GM18526 (cell line): ENCODE data around the gene TNIP3.

ENCODE experiments used
- POLR2A ChIP-seq: IDR thresholded peaks from 3 replicates; pipeline ENCODE4 v1.6.1; 2011; ENCODE audit not compliant: insufficient read length; ENCODE audit errors: extremely low read depth

The TNIP3 gene

DNA sequence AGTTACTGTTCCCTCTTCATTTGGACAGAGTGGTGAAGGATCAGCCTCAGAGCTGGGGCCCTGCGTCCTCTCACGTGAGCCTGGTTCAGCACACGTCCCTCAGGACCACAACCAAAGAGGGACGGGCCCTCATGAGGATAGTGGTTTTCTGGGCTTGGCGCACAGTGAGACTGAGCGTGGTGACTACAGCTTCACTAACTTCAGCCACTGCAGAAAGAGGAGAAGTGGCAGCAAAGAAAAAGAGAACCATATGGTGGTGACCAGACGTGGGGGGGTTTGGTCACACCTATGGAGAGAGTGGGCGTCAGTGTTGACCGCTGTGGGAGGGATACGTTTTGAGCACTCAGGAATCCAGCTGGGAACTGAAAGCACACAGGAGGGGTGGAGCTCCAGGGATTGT, 21.8 kb upstream of the TNIP3 start:
- TF ChIP-seq POLR2A: no peak

DNA sequence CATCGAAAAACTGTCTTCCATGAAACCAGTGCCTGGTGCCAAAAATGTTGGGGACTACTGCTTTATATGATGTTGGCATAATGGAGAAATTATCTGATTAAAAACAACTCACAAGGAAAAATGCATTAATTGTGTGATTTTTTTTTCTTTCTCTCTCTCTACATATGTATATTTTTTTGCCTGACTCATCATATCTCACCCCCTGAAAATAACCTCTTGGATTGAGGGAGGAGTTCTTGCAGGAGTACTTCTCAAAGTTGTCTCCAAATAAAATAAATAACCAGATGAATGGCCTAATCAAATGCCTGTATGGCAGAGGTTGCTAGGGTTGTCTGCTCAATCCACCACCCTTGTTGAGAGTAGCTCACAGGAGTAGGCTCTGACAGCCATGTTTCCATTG, 19.9 kb upstream of the TNIP3 start:
- TF ChIP-seq POLR2A: no peak

DNA sequence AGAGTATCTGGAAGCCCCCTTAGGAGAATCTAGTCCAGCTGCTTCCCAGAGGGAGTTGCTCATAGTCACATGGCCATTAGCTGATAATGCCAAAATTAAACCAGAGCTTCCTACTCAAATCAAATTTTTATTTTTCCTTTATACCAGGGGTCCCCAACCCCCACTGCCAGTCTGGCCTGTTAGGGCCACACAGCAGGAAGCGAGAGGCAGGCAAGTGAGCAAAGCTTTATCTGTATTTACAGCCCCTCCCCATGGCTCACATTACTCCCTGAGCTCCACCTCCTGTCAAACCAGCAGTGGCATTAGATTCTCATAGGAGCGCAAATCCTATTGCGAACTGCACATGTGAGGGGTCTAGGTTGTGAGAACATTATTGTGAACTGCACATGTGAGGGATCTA, 19.2 kb upstream of the TNIP3 start:
- no peak for TF ChIP-seq POLR2A

DNA sequence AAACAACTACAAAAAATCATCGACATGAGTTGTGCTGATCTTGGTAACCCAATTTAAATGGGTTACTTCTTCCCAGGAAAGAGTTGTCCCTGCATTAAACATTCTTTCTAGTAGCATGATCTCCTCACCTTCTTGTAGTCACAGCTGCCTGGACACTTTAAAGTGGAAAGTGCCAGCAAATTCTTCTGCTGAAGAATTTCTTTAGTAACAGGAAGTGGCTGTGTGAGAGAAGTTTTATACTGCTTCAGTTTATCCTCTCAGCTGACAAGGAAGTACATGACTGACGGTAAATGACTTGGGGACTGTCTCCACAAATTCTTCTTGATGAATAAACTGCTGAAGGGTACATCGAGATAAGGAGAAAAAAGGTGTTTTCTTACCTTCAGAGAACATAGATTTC, 18.2 kb upstream of the TNIP3 start:
- TF ChIP-seq POLR2A: no peak

DNA sequence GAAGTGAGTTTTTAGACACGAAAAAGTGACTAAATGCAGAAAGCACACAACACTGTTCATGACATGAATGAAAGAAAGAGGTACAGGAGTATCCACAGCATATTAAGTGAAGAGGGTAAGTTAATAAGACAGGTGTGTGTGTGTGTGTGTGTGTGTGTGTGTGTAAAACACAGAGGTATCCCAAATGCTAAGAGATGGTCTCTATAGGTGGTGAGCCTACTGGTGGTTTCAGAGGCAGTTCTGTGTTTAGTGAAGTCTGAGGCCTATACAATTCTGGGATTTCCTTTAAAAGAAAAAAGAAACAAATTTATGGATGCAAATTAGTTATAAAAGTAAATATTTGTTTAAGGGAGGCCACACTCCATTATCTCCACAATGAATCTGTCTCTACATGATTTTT, 17.4 kb upstream of the TNIP3 start:
- no peak for TF ChIP-seq POLR2A

DNA sequence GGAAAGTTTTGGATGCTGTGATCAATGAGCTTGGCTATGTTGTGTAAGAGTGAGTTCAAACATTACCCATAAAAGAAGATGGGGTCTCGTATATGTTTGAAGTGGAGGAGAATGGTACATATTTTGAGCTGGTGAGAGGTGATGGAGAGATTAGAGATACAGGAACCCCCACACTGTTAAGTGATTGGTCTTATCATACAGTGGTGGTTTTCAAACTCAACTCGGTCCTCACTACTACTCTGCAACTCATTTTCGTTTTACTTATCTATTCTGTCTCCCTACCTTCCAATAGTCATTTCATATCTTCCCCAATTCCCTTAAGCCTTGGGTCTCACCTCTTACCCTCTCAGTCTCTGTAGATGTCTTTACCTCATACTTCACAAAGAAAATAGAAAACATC, 16.4 kb upstream of the TNIP3 start:
- no peak for TF ChIP-seq POLR2A

DNA sequence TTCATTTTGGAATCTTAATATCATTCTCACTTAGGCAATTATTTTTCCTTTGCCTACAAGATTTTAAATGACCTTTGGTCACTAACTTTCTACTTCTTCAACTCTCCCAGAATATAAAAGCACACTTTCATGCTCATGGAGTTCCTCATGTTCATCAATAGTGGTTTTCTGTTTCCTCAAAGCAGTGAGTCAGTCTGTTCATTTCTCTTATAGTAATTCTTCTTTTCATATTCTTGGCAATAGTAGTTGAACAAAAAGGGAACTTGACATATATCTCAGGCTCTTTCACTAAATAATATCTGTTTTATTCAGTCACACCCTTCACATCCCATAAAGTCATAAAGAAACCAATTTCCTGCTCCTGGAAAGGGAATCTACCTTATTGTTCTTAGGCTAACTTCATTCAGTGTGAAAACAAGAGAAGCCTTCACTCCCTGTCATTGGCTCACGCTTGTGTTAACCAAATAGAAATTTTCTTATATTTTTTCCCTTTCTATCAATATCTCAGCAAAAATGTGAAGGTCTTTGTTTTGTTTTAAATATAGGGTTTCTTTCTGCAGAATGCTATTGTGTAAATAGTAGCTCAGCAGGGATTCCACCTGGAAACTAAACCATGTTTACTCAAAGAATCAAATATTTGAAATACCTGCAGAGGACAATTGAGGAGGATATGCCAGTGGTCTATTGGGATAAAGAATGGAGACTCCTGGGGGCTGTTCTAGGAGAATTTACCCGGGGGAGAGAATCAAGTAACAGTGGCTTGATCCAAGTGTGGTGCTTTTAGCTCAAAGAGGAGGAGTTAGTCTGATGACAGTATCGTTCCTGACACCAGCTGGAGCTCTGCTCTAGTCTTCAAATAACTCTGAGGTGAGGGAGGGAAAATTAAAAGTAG, 13.4 kb upstream of the TNIP3 start:
- TF ChIP-seq POLR2A: no peak

DNA sequence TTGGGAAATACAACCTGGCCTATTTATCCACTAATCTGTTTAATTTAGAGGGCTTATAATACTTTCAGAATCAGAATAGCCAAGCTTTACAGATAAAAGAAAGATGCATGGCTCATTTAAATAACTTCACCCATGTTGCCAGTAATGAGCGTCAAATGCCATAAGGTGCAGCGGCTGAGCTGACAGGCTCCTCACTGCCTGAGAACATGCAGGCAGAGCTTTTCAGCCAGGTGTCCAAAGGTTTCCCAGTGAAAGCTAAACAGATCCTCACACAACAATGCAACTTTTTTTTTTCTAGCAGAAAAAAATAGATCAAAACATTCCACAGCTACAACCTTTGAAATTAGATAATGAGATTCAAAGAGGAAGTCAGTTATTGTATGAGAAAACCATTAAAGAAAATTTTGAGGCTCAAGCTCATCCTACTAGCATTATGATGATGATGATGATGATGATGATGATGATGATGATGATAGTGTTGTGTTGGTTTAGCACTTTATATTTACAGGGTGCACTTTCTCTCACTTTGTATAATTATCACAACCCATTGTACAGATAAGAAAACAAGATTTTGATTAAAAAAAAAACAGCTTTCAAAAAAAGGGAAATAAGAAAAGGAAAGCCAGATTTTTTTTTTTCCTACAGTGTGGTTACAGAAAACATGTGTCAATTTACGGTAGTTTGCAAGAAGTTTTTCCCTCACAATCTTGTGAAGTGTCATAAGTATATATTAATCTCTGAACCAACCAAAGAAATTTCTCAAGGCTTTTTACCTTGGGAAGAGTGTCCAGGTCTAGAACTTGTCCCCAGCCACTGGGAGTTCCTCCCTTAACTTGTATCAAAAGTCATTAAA, 12.2 kb upstream of the TNIP3 start:
- TF ChIP-seq POLR2A: no peak

DNA sequence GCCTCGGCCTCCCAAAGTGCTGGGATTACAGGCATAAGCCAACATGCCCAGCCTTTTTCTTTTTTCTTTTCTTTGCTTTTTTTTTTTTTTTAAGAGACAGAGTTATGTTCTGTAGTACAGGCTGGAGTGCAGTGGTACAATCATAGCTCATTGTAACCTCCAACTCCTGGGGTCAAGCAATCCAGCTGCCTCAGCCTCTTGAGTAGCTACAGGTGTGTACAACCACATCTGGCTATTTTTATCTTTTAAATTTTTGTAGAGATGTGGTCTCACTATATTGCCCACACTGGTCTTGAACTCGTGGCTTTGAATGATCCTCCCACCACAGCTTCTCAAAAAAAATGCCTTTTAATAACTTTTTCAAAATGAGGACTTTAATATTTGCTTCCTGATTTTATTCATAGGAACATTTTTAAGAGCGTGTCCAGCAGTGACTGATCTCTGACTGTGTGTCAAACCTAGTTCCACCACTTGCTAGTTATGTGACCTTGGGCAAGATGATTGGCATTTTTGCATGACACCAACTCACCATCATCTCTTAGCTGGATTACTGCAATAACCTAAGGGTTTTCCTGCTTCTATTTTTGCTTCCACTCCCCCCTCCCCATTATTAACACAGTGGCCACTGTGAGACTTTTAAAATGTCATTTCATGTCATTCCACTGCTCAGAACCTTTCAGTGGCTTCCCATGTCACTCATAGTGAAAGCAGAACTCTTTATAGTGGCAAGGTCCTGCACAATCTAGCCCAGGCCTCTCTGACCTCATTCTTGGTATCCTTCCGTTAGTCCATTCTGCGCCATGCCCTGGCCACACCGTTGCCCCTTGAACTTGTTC, 4.5 kb upstream of the TNIP3 start:
- TF ChIP-seq POLR2A: no peak

DNA sequence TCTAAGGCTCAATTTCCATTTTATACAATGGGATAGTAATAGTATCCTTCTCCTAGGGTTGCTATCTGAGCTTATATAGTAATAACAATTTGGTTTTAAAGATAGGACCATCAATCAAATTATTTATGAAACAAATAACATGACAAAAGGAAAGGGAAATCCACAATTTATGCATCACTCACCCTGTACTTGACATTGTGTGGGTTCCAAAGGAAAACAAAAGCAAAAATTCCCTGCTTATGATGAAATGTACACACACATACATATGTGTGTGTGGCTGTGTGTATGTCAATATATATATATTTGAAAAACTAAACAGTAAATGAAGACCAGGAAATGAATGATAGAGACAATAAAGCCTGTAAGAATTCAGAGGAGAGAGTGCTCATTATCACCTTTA, 2.9 kb upstream of the TNIP3 start:
- no peak for TF ChIP-seq POLR2A

DNA sequence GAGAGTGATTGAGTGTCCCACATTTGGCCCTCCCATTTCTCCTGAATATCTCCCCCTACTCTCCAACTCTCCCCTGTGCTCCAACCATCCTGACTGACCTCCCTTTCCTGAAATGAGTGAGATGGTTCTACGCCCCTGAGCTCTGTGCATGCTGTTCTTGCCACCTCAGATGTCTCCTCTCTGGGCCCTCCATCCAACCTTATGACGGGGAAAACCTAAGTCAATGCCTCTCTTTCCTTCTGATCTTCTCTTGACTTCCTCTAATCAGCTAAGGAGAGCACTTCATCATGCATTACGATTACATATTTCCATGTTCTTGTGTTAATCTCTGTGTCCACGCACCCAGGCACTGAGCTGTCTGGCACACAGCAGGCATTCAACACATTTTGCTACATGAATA, 1.1 kb upstream of the TNIP3 start:
- TF ChIP-seq POLR2A: no peak

DNA sequence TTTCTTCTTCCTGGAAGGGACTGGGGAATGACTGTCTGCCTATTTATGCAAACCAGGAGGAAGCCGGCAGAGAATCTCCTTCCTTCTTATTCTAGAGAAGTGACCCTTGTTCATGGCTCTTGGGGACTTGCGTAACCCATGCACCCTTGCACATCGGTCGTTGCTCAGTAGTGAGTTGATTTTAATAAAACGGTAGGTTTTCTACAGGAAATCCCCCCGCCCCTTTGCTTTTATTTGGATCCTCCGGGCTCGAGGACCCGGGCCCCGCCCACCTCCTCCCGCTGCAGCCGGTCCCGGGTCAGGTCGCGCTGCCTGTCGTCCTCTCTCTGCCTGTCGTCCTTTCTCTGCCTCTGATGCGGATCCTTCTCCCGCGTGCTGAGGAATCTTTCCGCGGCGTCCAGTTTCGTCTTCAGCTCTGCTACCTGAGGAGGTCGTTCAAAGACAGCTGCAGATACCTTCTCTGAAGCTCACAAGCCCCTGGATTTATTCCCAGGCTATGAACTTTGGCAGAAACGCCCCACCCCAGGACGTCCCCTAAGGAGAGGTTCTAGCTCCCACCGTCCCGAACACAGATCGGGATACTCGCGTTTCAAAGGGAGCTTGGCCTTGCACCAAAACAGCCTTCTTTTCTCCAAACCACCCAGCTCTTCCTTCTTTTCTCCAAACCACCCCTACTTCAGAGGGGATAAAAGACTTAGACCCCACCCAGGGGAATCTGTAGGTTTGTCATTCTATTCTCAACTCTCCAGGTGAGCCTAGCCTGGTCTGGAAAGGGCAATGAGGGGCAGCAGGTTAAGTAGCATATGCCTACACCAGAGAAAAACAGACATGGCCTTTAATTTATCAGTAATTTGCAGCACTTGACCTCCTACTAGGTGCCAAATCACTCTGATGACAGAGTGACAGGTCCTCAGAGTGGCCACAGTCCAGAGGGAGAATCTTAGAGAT, 7.0 kb downstream of the TNIP3 start:
- TF ChIP-seq POLR2A: no peak

DNA sequence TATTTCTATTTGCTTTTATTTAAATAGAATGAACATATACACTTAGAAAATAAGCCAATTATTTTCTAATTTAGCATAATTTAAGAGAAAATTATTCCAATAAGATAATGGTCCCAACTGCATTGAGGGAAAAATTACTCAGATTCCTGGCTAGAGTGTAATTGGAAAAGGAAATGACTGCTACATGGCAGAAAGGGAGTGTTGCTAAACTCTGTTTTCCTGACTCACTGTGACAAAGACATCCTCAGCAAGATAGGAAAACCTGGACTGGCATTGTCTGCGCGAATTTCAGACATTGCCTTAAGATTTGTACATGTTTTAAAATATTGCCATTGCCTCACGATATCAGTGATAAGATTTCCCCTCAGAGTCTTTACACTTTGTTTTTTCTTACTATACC, 8.2 kb downstream of the TNIP3 start:
- no peak for TF ChIP-seq POLR2A

DNA sequence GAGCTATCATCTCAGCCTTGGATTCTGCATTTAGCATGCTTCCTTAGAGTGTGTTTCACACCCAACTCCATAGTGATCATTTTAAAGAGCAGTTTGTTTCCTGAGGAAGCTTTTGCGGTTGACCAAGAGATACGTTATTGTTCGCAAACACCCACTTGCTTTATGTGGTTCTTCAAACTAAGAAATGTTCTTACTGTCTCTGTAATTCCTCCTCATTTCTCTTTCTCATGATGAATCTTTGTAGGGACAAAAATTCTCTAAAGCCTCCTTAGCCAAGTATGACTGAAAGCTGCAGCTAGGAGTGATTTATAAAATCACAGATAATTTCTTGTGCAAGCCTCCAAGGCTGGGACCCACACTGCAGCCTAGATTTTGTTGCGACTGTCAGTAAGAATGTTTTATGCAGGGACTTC, 10.0 kb downstream of the TNIP3 start:
- no peak for TF ChIP-seq POLR2A
